H1 (cell line): ENCODE measurements around the gene TSR1. TPM values are rescaled to one million over a fixed set of nuclear protein-coding genes. Genes with fewer than 3 reads are reported as not detected.

ENCODE experiments used
- FOSL1 ChIP-seq: IDR thresholded peaks from 2 replicates; pipeline ENCODE4 v1.6.1; 2011; ENCODE audit warnings: mild to moderate bottlenecking, low read depth, low read length, moderate library complexity; ENCODE audit not compliant: insufficient read depth
- RAD21 ChIP-seq, 2 experiments: IDR thresholded peaks in 1 of 2; conservative IDR thresholded peaks in 1 of 2; 2 replicates each; pipeline ENCODE4 v1.6.1; 2011; ENCODE audit warnings: low read depth in 2 of 2, low read length in 2 of 2, improper control_type of control experiment in 1 of 2, inconsistent platforms in 1 of 2, mild to moderate bottlenecking in 1 of 2, moderate library complexity in 1 of 2
- RNF2 ChIP-seq: fragments of 200-900, 300-1000 bp; sonication (generic); IDR thresholded peaks from 2 replicates; pipeline ENCODE4 v1.7.1; 2016; ENCODE audit warnings: borderline replicate concordance, low read depth, mild to moderate bottlenecking, antibody characterized with exemption, low read length; ENCODE audit not compliant: poor library complexity, severe bottlenecking; ENCODE audit errors: missing control alignments
- SP2 ChIP-seq: IDR thresholded peaks from 2 replicates; pipeline ENCODE4 v1.6.1; 2012; ENCODE audit warnings: mild to moderate bottlenecking, low read length, inconsistent platforms
- polyA plus RNA-seq, 7 experiments: library from polyadenylated mRNA; depleted of rRNA in 3 of 7; stranded (reverse) in 5 of 7; unstranded in 2 of 7; fragments of >200 nt in 5 of 7; fragments of 200-250 nt in 2 of 7; gene quantifications; 1 replicate in 5 of 7; 2 replicates in 1 of 7; 4 replicates in 1 of 7; pipeline versions ENCODE4 v1.2.1 to v1.2.3, GENCODE V29; 2011 to 2013; ENCODE audit warnings: missing spikeins in 2 of 7, mixed read lengths in 2 of 7
- total RNA-seq: library from RNA; stranded (reverse); fragmentation: NEBNext Ultra II Directional; extraction: Animal tissue kit (Norgen Biotek cat#: 25700); gene quantifications from 2 replicates; pipeline ENCODE4 v1.2.1, GENCODE V29; 2021
- TF ChIP-seq, protein P1 (sequence below), 3 experiments: IDR thresholded peaks; 1 replicate in 2 of 3; 2 replicates in 1 of 3; pipeline versions ENCODE4 v1.5.1 to v1.6.1; 2011; ENCODE audit warnings: low read length in 3 of 3, mild to moderate bottlenecking in 3 of 3, inconsistent platforms in 2 of 3, low read depth in 1 of 3, moderate library complexity in 1 of 3; ENCODE audit not compliant: insufficient read depth in 1 of 3; ENCODE audit errors: control extremely low read depth in 1 of 3

The TSR1 gene
- total and polyA plus RNA-seq, 2 of the 8 experiments (the other 6 are each of a cell fraction or from before 2014, with no cell fraction given), result 14.5 to 69.7 TPM

DNA sequence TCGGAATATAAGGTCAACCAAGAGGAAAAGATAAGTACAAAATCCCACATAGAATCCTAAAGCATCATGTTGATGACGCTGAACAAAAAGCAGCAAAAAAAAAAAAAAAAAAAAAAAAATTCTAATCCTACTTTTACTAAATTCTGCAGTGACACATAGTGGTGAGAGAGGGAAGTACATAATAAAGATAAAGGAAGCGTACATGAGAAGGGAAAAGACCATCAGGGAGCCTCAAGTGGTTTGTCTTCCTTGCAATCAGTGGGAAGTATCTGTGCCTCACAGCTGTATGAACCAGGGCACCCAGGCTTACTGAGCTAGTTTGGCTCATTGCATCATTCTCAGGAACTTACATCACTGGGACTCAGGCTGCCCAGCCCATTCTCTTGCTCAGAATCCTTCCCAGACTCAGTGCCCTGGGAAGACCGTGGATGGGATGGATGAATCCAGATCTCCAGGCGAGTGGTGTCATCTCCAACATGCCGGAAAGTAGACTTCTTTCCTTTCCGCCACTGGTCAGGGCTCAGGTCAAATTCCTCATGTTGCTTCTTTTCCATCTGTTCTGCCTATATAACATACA is 53.9 kb downstream of the TSR1 start (continued):
- TF ChIP-seq, protein P1, sequence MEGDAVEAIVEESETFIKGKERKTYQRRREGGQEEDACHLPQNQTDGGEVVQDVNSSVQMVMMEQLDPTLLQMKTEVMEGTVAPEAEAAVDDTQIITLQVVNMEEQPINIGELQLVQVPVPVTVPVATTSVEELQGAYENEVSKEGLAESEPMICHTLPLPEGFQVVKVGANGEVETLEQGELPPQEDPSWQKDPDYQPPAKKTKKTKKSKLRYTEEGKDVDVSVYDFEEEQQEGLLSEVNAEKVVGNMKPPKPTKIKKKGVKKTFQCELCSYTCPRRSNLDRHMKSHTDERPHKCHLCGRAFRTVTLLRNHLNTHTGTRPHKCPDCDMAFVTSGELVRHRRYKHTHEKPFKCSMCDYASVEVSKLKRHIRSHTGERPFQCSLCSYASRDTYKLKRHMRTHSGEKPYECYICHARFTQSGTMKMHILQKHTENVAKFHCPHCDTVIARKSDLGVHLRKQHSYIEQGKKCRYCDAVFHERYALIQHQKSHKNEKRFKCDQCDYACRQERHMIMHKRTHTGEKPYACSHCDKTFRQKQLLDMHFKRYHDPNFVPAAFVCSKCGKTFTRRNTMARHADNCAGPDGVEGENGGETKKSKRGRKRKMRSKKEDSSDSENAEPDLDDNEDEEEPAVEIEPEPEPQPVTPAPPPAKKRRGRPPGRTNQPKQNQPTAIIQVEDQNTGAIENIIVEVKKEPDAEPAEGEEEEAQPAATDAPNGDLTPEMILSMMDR (IDR thresholded peaks at IDR 0.05; ENCODE audit: control extremely low read depth in 1 of 3, insufficient read depth in 1 of 3, low read depth in 1 of 3, low read length in 3 of 3), result peak in 2 of 3 experiments; percentile 19 to 37; a peak in 2 of 4 replicates
- TF ChIP-seq RNF2, result no peak
- TF ChIP-seq SP2, result no peak
- TF ChIP-seq FOSL1, result no peak
- TF ChIP-seq RAD21 (IDR thresholded peaks at IDR 0.05 in 1 of 2, conservative IDR thresholded peaks at IDR 0.05 in 1 of 2; ENCODE audit: low read depth in 2 of 2, low read length in 2 of 2), result peak; percentile 37 to 45
